Hepatic stellate cell (primary cell): ENCODE measurements around the gene LSM10.

Experiments
- DNase-seq: peaks from one replicate; pipeline ENCODE4 v3.0.0; 2011; ENCODE audit warnings: low spot score

The LSM10 gene

GRCh38 chr1:36351227-36351977 is 46.3 kb downstream of the LSM10 start:
- peak; percentile 84 for DNase-seq

- peak; percentile 93 for DNase-seq
These were observed 47.0 kb downstream of the LSM10 start for GRCh38 chr1:36350659-36351226.

GRCh38 chr1:36349839-36350238 is 47.9 kb downstream of the LSM10 start:
- no peak for DNase-seq

- DNase-seq: no peak
These were observed 48.5 kb downstream of the LSM10 start for GRCh38 chr1:36349241-36349671.

- DNase-seq: no peak
These were observed 50.9 kb downstream of the LSM10 start for GRCh38 chr1:36346741-36347370.

GRCh38 chr1:36345353-36345752 is 52.4 kb downstream of the LSM10 start:
- DNase-seq: no peak

- no peak for DNase-seq
These were observed 53.4 kb downstream of the LSM10 start for GRCh38 chr1:36344395-36344680.

GRCh38 chr1:36343651-36344394 is 53.9 kb downstream of the LSM10 start:
- DNase-seq: no peak
